ENCODE measurements around the gene NAA38. TPM values are rescaled to one million over a fixed set of nuclear protein-coding genes. Genes with fewer than 3 reads are reported as not detected.
A peak's percentile ranks its signal among the peaks of the same experiment; 100 is the strongest.

Gene NAA38
- 100 to 1,000 TPM in 1 of 5 donors, 10 to 100 TPM in 4; 58.2 to 121 (median 71.0) TPM for polyA plus RNA-seq (ENCODE audit: insufficient read depth in 1 of 5, insufficient read length in 5 of 5, low replicate concordance in 1 of 5)
- long read RNA-seq, donor 1, transcript NAA38-205 (3 exons, 852 nt): minor isoform, 46 of 591 reads
- long read RNA-seq, donor 1, transcript NAA38-206 (2 exons, 424 nt): minor isoform, 19 of 591 reads
- long read RNA-seq, donor 1, transcript NAA38-201 (2 exons, 999 nt): major isoform, 54 of 591 reads
- long read RNA-seq, donor 1, partial matches to known transcripts: 401 of 591 reads
- long read RNA-seq, donor 1, other reads (novel, unspliced or antisense): 66 of 591 reads
- long read RNA-seq, donor 2, transcript NAA38-205 (3 exons, 852 nt): major isoform, 23 of 71 reads
- long read RNA-seq, donor 2, transcript NAA38-201 (2 exons, 999 nt): major isoform, 23 of 71 reads
- long read RNA-seq, donor 2, partial matches to known transcripts: 0 of 71 reads
- long read RNA-seq, donor 2, other reads (novel, unspliced or antisense): 21 of 71 reads
- long read RNA-seq, donor 3, transcript NAA38-201 (2 exons, 999 nt): minor isoform, 39 of 558 reads
- long read RNA-seq, donor 3, transcript NAA38-205 (3 exons, 852 nt): major isoform, 44 of 558 reads
- long read RNA-seq, donor 3, transcript NAA38-206 (2 exons, 424 nt): minor isoform, 13 of 558 reads
- long read RNA-seq, donor 3, partial matches to known transcripts: 425 of 558 reads
- long read RNA-seq, donor 3, other reads (novel, unspliced or antisense): 35 of 558 reads
- long read RNA-seq, donor 4, transcript NAA38-201 (2 exons, 999 nt): major isoform, 35 of 484 reads
- long read RNA-seq, donor 4, transcript NAA38-205 (3 exons, 852 nt): minor isoform, 25 of 484 reads
- long read RNA-seq, donor 4, transcript NAA38-206 (2 exons, 424 nt): minor isoform, 7 of 484 reads
- long read RNA-seq, donor 4, transcript NAA38-203 (3 exons, 553 nt): minor isoform, 5 of 484 reads
- long read RNA-seq, donor 4, partial matches to known transcripts: 369 of 484 reads
- long read RNA-seq, donor 4, other reads (novel, unspliced or antisense): 43 of 484 reads
- long read RNA-seq, donor 5, transcript NAA38-203 (3 exons, 553 nt): minor isoform, 11 of 213 reads
- long read RNA-seq, donor 5, transcript NAA38-201 (2 exons, 999 nt): major isoform, 62 of 213 reads
- long read RNA-seq, donor 5, transcript NAA38-206 (2 exons, 424 nt): minor isoform, 16 of 213 reads
- long read RNA-seq, donor 5, transcript NAA38-205 (3 exons, 852 nt): major isoform, 62 of 213 reads
- long read RNA-seq, donor 5, partial matches to known transcripts: 6 of 213 reads
- long read RNA-seq, donor 5, other reads (novel, unspliced or antisense): 55 of 213 reads
- long read RNA-seq, donor 6, transcript NAA38-206 (2 exons, 424 nt): minor isoform, 13 of 163 reads
- long read RNA-seq, donor 6, transcript NAA38-205 (3 exons, 852 nt): minor isoform, 29 of 163 reads
- long read RNA-seq, donor 6, transcript NAA38-201 (2 exons, 999 nt): major isoform, 39 of 163 reads
- long read RNA-seq, donor 6, partial matches to known transcripts: 23 of 163 reads
- long read RNA-seq, donor 6, other reads (novel, unspliced or antisense): 54 of 163 reads
- long read RNA-seq, donor 7, transcript NAA38-206 (2 exons, 424 nt): minor isoform, 5 of 726 reads
- long read RNA-seq, donor 7, transcript NAA38-201 (2 exons, 999 nt): major isoform, 26 of 726 reads
- long read RNA-seq, donor 7, transcript NAA38-205 (3 exons, 852 nt): minor isoform, 23 of 726 reads
- long read RNA-seq, donor 7, partial matches to known transcripts: 615 of 726 reads
- long read RNA-seq, donor 7, other reads (novel, unspliced or antisense): 53 of 726 reads
- long read RNA-seq, donor 8, transcript NAA38-206 (2 exons, 424 nt): minor isoform, 5 of 170 reads
- long read RNA-seq, donor 8, transcript NAA38-205 (3 exons, 852 nt): major isoform, 17 of 170 reads
- long read RNA-seq, donor 8, transcript NAA38-201 (2 exons, 999 nt): major isoform, 17 of 170 reads
- long read RNA-seq, donor 8, partial matches to known transcripts: 126 of 170 reads
- long read RNA-seq, donor 8, other reads (novel, unspliced or antisense): 5 of 170 reads

GRCh38 chr17:7856811-7857712 lies at the start of gene NAA38:
NAA38 (minus strand) TSS chr17:7857559; CDS start chr17:7857463, 96 bp downstream.
- peak; percentile 99 to 100 for DNase-seq

- no peak for DNase-seq
These were observed 46.1 kb upstream of the NAA38 start for GRCh38 chr17:7903154-7904103.

GRCh38 chr17:7897773-7898172 lies 40.4 kb upstream of the NAA38 start:
- DNase-seq: peak in 1 of 2 donors; percentile 36

GRCh38 chr17:7897090-7897489 lies 39.7 kb upstream of the NAA38 start:
- DNase-seq: no peak

- DNase-seq: no peak
These were observed 37.5 kb upstream of the NAA38 start for GRCh38 chr17:7894866-7895265.

- no peak for DNase-seq
These were observed 36.9 kb upstream of the NAA38 start for GRCh38 chr17:7894226-7894625.

GRCh38 chr17:7893187-7893880 lies 36.0 kb upstream of the NAA38 start:
- no peak for DNase-seq

GRCh38 chr17:7889166-7889955 lies 32.0 kb upstream of the NAA38 start:
- peak; percentile 93 for DNase-seq

- peak; percentile 23 to 51 for DNase-seq
These were observed 31.0 kb upstream of the NAA38 start, which contains the start of gene CHD3 for GRCh38 chr17:7888184-7888920. CHD3 (plus strand) TSS chr17:7888789; CDS start chr17:7889001, 212 bp downstream.

GRCh38 chr17:7887482-7888183 lies 30.3 kb upstream of the NAA38 start:
- DNase-seq: peak; percentile 96 to 98

GRCh38 chr17:7887038-7887481 lies 29.7 kb upstream of the NAA38 start:
- no peak for DNase-seq

- peak; percentile 37 to 51 for DNase-seq
These were observed 29.1 kb upstream of the NAA38 start for GRCh38 chr17:7886227-7887037.

- peak; percentile 76 for DNase-seq
These were observed 28.2 kb upstream of the NAA38 start for GRCh38 chr17:7885367-7886226.

Data from right lung (tissue), 10 donors.